BJ (cell line): ENCODE measurements around the gene CTBP1. TPM values are rescaled to one million over a fixed set of nuclear protein-coding genes. Genes with fewer than 3 reads are reported as not detected.

Source experiments
- CTCF ChIA-PET: fragments of 350-600 bp; formaldehyde crosslinking; extraction: SDS; loops from one replicate; lab custom pipeline; 2021; ENCODE audit warnings: antibody characterized with exemption, inconsistent platforms; lab: Yijun Ruan, JAX
- POLR2A ChIA-PET: fragments of 300-600 bp; sonication (Branson Sonifier 250); formaldehyde crosslinking; extraction: SDS; loops from one replicate; lab custom pipeline; 2021; ENCODE audit warnings: antibody characterized with exemption; lab: Charles Lee
- DNase-seq: peaks from one replicate; pipeline ENCODE4 v3.0.0-alpha.2; 2011; ENCODE audit warnings: low read depth
- H3K27me3 ChIP-seq: 2 replicates; pipeline ENCODE4 v1.6.0; 2011; ENCODE audit warnings: low read length; ENCODE audit not compliant: control insufficient read depth, insufficient read depth
- H3K36me3 ChIP-seq: 2 replicates; pipeline ENCODE4 v1.5.1; 2011; ENCODE audit warnings: low read length; ENCODE audit not compliant: control insufficient read depth, insufficient read depth
- H3K4me3 ChIP-seq: 2 replicates; pipeline ENCODE4 v1.5.1; 2011; ENCODE audit warnings: low read depth, mild to moderate bottlenecking, control low read depth, low read length
- polyA plus RNA-seq: library from polyadenylated mRNA; depleted of rRNA; stranded (reverse); fragments of >200 nt; gene quantifications from 2 replicates; pipeline ENCODE4 v1.2.3, GENCODE V29; 2011
- TF ChIP-seq, protein P1 (sequence below): IDR thresholded peaks from 2 replicates; pipeline ENCODE4 v1.5.1; 2011; ENCODE audit warnings: low read depth, mild to moderate bottlenecking, control low read depth, inconsistent platforms, low read length, moderate library complexity; ENCODE audit not compliant: insufficient read depth

The CTBP1 gene
- polyA plus RNA-seq, 1 experiment: 106 TPM

DNA sequence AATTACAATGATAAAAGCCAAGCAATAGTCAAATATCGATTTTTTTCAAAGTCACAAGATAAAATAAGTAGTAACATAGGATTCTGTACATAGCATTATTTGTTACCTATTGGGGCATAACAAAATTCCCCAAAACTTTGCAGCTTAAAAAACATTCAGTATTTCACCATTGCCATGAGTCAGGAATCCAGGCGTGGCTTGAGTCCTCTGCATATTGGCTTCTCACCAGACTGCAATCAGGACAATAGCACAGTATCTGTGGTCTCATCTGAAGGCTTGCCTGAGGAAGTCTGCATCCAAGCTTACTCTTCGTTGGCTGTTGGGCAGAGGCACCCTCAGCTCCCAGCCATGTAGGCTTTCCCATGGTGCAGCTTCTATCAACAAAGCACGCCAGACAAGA, 6.2 kb upstream of the CTBP1 start:
- POLR2A ChIA-PET: no interaction called here
- no peak for DNase-seq
- CTCF ChIA-PET: interaction anchor here (1.2 to 3.7 kb wide), 2 partner anchors 13 to 128 kb away, joined by 3 to 14 read pairs; no protein-coding TSS in a partner anchor

DNA sequence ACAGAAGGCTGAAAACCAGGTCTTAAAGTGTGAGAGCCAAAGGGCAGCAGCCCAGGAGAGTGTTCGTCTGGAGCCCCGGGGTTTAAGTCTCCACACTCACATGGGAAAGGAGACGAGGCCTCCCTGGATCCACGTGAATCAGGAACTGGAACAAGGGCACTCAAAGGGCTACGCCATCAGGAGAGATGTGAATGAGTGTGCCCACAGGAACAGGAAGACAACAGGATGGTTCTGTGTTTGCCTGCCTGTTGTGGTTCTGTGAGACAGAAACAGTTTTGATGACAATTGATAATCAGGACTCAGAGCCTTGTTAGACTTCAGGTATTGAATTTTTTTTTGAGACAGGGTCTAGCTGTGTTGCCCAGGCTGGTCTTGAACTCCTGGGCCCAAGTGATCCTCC, 4.9 kb upstream of the CTBP1 start:
- DNase-seq: no peak
- Histone ChIP-seq H3K27me3 (no peaks in the 10 kb centered on the region), H3K4me3 (no peak overlapping the region), H3K36me3 (0 out of 2 replicates have a peak, but pooled peaks cover 1% of the 10 kb centered on the region)
- CTCF ChIA-PET: interaction anchor here (3.7 kb wide), 1 partner anchor 14 kb away, joined by 14 read pairs; no protein-coding TSS in a partner anchor
- POLR2A ChIA-PET: no interaction called here
- TF ChIP-seq, protein P1, sequence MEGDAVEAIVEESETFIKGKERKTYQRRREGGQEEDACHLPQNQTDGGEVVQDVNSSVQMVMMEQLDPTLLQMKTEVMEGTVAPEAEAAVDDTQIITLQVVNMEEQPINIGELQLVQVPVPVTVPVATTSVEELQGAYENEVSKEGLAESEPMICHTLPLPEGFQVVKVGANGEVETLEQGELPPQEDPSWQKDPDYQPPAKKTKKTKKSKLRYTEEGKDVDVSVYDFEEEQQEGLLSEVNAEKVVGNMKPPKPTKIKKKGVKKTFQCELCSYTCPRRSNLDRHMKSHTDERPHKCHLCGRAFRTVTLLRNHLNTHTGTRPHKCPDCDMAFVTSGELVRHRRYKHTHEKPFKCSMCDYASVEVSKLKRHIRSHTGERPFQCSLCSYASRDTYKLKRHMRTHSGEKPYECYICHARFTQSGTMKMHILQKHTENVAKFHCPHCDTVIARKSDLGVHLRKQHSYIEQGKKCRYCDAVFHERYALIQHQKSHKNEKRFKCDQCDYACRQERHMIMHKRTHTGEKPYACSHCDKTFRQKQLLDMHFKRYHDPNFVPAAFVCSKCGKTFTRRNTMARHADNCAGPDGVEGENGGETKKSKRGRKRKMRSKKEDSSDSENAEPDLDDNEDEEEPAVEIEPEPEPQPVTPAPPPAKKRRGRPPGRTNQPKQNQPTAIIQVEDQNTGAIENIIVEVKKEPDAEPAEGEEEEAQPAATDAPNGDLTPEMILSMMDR: no peak

More for the DNA sequence above, 6.2 kb upstream of the CTBP1 start:
- Histone ChIP-seq H3K4me3 (no peak overlapping the region), H3K36me3 (0 out of 2 replicates have a peak, but pooled peaks cover 1% of the 10 kb centered on the region), H3K27me3 (no peaks in the 10 kb centered on the region)
- TF ChIP-seq, protein P1: no peak

DNA sequence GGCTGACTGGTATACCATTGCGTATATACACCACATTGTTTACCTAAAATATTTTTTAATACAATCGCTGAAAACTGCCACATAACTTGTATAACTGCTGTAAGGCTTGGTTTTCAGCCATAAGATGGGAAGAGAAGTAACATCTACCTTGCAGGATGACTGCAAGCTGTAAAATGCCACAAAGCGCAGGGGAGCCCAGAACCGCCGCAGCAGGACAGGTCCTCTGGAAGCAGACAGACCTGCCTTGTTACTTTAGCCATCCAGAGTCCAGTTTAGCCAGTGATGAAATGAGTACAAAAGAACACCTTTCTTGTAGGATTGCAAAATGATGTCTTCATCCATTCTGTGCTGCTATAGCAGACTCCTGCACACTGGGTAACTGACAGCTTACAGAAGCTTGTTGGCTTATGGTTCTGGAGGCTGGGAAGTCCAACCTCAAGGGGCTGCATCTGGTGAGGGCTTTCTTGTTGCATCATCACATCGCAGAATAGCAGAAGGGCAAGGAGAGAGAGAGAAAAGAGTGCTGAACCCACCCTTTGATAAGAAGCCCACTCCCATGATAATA, 4.1 kb upstream of the CTBP1 start:
- no peaks in the 10 kb centered on the region for H3K27me3 ChIP-seq
- DNase-seq: no peak
- TF ChIP-seq, protein P1: no peak
- POLR2A ChIA-PET: no interaction called here
- H3K4me3 ChIP-seq: no peak overlapping the region
- CTCF ChIA-PET: interaction anchor here (3.7 kb wide), 1 partner anchor 15 kb away, joined by 14 read pairs; no protein-coding TSS in a partner anchor
- H3K36me3 ChIP-seq: 0 out of 2 replicates have a peak, but pooled peaks cover 1% of the 10 kb centered on the region

DNA sequence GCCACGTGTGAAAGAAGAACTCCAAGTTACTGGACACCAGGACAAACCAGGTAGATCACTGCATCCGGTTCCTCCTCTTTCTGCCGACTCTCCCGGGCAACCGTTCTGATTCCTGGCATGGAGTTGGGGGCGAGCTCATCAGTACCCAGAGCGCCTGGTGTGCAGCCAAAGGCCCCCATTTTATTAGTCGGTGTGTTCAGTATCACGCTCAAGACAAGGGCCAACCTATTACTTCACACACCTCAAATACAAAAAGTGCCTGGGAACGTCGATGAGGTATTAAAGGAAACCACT, 2.8 kb upstream of the CTBP1 start:
- ChIA-PET CTCF (interaction anchor here (0.7 to 3.7 kb wide), 3 partner anchors 8 to 101 kb away, joined by 3 to 14 read pairs (median 4); no protein-coding TSS in a partner anchor), POLR2A (no interaction called here)
- no peak for DNase-seq
- Histone ChIP-seq H3K36me3 (0 out of 2 replicates have a peak, but pooled peaks cover 1% of the 10 kb centered on the region), H3K4me3 (no peak overlapping the region), H3K27me3 (no peaks in the 10 kb centered on the region)
- TF ChIP-seq, protein P1: no peak

DNA sequence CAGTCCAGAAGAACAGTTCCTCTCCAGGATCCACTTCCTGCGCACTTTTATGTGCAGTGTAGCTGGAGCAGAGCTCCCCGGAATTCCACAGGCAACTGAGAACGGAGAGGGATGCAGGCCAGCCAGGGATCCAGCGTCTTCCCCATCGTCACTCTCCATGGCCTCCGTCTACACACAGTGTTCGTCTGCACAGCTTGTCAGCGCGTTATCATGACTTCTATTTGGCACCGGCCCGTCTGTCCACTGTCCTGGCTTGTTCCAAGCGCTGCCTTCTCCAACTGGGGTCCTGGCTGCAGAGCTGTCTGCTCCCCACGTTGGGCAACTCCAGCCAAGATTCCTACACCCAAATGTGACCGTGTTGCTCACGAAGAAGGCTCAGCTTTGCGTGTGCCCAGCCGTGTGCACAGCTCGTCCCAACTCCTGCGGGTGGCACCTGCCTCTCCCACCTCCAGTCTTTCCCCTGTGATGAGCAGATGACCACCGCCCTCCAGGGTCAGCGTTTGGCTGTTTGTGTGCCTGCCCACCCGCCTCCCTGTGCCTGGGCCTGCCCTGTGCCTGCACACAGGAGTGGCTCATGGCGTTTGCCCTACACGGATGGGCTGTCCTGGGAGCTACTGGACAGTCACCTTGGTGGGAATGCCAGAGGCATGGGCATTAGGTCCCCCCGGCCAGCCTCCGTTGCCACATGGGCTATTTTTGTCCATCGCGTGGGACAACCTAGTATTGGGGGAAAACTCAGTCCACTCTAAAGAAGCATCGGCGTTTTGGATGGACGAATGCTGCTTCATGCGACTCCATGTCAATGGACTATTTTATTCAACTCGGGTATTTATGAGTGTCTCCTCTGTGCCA, 2.2 kb upstream of the CTBP1 start:
- CTCF ChIA-PET: interaction anchor here (1.2 to 3.0 kb wide), 6 partner anchors 9 to 119 kb away, joined by 3 to 23 read pairs (median 4); no protein-coding TSS in a partner anchor
- H3K36me3 ChIP-seq: 0 out of 2 replicates have a peak, but pooled peaks cover 1% of the 10 kb centered on the region
- no peak overlapping the region for H3K4me3 ChIP-seq
- no peaks in the 10 kb centered on the region for H3K27me3 ChIP-seq
- DNase-seq: no peak
- TF ChIP-seq, protein P1: no peak
- POLR2A ChIA-PET: no interaction called here
